ENCODE measurements around the gene MAP3K14.

MAP3K14 gene

DNA sequence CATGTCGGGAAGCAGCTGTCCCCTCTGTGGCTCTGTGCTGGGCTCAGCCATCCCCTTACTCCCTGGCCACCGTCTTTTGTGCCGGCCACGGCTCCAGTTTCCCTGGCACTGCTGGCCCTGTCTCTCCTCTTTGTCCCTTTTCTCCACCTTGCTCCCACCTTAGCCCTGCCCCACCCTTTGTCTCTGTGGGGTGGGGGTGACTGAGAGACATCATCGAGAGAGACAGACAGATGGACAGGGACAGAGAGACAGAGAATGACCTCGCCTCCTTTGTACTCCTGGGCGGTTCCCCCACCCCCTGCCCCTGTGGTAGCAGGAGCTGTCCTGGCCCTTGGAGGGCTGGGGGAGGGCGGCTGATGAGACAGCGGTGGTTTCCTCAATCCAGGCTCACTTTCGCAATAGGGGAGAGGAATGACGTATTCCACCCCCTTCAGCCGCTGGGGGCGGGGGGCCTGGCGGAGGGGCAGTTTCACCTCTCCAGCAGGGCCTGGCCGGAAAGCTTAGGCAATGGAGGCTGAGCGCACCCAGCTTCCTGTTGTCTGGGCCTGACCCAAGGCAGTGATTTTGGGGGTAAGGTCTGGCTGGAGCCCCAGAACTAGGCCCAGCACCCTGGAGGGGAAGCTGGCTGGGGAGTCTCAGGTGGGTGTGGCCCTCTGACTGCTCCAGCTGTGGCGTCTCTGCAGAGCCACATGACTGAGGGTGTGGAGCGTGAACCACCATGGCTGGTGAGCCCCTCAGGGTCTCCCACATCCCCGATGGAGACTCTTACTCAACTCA is 87.9 kb downstream of the MAP3K14 start:
- Mint-ChIP-seq H3K36me3 (ENCODE audit: low read depth) (peaks cover 40% of the 10 kb centered on the region), H3K27me3 (no peaks in the 10 kb centered on the region), H3K4me3 (peak overlapping the region; percentile 99), H3K9me3 (no peaks in the 10 kb centered on the region), H3K27ac (peak overlapping the region; percentile 98), H3K4me1 (ENCODE audit: low read depth) (peaks cover 99% of the 10 kb centered on the region)

DNA sequence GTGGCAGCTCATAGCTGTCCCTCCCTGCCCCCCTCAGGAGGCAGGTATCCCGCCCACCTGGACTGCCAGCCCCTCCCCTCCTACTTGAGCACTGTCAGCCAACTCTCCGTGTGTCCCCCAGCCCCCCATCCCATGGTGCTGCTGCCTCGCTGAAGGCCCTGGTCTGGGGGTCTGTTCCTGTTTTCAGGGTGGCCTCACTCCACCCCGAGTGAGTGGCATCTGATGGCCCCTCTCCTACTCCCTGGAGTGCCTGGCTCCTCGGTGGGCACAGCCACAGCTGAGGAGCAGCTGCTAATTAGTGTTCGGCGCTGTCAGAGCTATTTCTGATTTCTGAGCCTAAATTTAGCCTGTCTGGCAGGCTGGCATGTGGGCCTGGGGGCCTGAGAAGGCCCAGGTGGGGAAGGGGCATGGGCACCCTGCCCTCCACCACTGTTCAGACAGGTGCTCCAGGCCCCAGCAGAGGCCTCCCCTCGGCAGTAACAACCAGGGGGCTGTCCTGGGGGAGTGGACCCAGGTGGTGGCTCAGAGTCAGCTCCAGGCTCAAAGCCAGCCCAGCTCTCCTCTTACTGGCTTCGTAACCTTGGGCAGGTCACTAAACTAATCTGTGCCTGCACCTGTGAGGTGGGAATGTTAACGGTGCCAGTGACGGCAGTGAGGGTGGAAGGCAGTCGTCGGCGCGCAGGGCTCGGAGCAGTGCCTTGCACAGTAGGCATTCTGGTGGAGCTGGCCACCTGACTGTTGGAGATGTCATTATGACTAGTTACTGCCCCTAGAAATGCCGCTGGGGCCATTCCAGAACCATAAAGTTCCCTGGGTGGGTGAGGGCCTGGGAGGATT is 88.7 kb downstream of the MAP3K14 start:
- peaks cover 98% of the 10 kb centered on the region for H3K4me1 Mint-ChIP-seq (ENCODE audit: low read depth)
- H3K4me3 Mint-ChIP-seq, result peak overlapping the region; percentile 99
- peak overlapping the region; percentile 98 for H3K27ac Mint-ChIP-seq
- no peaks in the 10 kb centered on the region for H3K27me3 Mint-ChIP-seq
- peaks cover 39% of the 10 kb centered on the region for H3K36me3 Mint-ChIP-seq (ENCODE audit: low read depth)
- H3K9me3 Mint-ChIP-seq, result no peaks in the 10 kb centered on the region

DNA sequence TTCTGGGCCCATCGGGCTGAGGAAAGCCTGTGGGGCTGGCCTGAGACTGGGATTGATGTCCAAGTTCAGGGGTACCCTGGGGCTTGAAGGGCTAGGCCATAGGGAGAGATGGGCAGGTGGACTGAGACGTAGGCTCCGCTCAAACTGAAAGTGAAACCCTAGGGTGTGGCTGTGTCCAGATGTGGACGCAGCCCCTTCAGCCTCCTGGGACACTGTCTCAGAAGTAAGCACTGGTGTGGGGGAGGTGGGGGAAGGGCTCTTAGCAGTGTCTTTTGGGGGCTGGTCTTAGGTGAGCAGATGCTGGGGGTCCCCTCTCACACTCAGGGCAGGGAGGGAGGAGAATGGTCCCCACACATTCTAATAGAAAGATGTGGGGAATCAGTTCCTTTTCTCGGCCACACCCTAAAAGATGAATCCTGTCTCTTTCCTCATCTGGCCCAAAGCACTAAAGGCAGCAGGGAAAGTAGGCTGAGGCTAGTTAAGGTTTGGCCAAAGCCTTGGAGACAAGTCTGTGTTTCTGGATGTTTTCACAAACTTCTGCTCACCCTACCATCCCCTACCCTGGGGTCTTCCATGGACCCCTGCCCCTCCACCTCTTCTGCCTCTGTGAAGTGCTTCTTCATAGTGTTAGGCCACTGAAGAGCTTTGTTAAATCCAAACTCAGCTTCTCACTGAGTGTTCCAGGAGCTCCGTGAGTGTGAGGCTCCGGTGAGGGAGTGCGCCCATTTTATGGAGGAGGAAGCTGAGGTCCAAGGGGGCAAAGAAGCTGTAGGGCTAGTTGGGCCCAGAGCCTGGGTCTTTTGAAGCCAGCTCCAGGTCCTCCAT is 89.5 kb downstream of the MAP3K14 start:
- H3K27me3 Mint-ChIP-seq, result no peaks in the 10 kb centered on the region
- H3K27ac Mint-ChIP-seq, result peak overlapping the region; percentile 98
- H3K36me3 Mint-ChIP-seq (ENCODE audit: low read depth), result peaks cover 38% of the 10 kb centered on the region
- peak overlapping the region; percentile 99 for H3K4me3 Mint-ChIP-seq
- peaks cover 90% of the 10 kb centered on the region for H3K4me1 Mint-ChIP-seq (ENCODE audit: low read depth)
- no peaks in the 10 kb centered on the region for H3K9me3 Mint-ChIP-seq

DNA sequence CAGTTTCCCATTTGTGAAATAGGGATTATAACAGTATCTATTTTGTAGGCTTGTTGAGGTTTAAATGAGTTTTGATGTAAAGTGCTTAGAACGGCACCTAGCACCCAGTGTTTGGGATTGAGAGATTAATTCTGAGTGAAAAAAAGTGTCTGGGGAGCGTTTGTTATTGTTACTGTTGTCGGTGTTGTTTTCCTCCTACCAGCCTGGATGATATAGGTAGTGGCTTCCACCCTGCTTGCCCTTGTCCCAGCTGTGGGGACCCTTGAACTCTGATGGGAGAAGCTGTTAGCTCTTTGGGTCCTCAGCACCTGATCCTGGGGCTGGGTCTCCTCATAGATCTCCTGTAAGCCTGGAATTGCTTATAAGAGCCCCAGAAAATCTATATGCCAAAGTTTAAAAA is 90.2 kb downstream of the MAP3K14 start:
- peak overlapping the region; percentile 99 for H3K4me3 Mint-ChIP-seq
- H3K27me3 Mint-ChIP-seq, result no peaks in the 10 kb centered on the region
- H3K9me3 Mint-ChIP-seq, result no peaks in the 10 kb centered on the region
- peaks cover 30% of the 10 kb centered on the region for H3K36me3 Mint-ChIP-seq (ENCODE audit: low read depth)
- peak overlapping the region; percentile 98 for H3K27ac Mint-ChIP-seq
- peaks cover 83% of the 10 kb centered on the region for H3K4me1 Mint-ChIP-seq (ENCODE audit: low read depth)

DNA sequence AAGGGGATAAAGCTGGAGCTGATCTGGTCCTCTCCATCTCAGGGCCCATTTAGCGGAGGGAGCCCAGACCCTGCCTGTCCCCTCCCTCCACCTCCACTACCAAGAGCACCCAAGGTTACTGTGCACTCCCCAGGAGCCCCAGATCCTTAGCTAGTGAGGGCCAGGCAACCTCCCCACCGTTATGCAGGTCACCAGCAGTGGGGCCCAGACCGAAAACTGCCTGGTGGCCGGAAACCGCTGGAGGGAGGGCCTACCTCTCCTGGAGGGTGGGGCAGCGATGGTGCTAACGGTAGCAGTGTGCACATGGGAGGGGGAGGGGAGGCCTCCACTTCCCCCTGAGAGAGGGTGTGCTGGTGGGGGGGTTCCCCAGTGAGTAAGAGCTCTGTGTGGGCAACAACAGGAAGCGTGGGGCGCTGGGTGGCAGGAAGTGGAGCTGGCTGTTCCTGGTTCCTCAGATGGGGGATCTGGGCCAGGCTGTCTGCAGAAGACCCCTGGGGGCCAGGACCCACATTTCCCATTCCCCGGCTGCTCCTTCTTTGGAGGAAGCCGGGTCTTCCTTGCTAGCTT is 90.8 kb downstream of the MAP3K14 start:
- Mint-ChIP-seq H3K4me1 (ENCODE audit: low read depth) (peaks cover 77% of the 10 kb centered on the region), H3K9me3 (no peaks in the 10 kb centered on the region), H3K4me3 (peak overlapping the region; percentile 99), H3K36me3 (ENCODE audit: low read depth) (peaks cover 25% of the 10 kb centered on the region), H3K27ac (peak overlapping the region; percentile 98), H3K27me3 (no peaks in the 10 kb centered on the region)

DNA sequence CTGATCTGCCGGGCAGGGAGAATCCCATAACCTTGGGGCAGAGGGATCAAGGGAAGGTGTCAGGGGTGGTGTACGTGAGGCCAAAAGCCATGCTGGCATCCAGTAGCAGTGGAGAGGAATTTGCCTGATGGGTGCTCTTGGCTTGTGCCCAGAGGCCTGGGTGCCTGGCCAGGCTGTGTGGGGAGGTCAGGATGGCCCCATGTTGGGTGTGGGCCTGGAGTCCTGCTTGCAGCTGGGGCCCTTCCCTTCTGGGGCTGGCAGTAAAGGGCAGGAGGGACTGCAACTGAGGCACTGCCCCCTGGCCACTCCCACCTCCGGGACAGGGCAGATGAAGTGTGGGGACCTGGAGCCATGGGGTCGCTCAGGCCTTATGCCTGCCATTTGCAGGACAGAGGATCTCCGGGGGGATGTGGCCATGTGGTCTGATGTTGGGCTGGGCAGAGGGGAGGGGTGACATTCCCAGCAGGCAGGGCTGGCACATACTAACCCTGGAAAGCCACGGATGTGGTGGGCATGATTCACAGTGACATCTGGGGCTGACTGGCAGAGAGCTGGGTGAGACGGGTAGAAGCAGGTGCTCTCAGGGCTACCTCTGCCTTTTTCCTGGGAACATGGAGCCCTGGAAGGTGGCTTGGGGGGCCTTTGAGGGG is 91.6 kb downstream of the MAP3K14 start:
- Mint-ChIP-seq H3K9me3 (no peaks in the 10 kb centered on the region), H3K27ac (peak overlapping the region; percentile 98), H3K36me3 (ENCODE audit: low read depth) (peaks cover 32% of the 10 kb centered on the region), H3K4me1 (ENCODE audit: low read depth) (peaks cover 73% of the 10 kb centered on the region), H3K27me3 (no peaks in the 10 kb centered on the region), H3K4me3 (peak overlapping the region; percentile 99)

DNA sequence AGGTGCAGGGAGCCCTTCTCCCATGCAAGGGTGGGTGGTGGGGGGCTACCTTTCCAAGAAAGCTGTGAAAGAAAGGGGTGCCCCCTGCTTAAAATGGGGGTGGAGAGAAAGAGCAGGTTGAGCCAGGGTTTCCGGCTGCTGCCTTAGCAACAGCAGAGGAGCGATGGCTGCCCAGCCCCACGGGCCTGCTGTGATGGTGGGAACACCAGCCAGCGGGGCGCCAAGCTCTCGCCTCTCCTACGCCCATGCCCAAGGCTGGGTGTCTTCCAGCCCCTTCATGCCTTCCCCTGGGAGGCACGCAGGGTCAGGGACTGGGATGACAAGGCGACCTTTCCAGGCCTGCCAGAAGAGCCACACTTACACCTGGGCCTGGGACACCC is 92.2 kb downstream of the MAP3K14 start:
- H3K4me3 Mint-ChIP-seq, result peak overlapping the region; percentile 99
- peaks cover 73% of the 10 kb centered on the region for H3K4me1 Mint-ChIP-seq (ENCODE audit: low read depth)
- H3K36me3 Mint-ChIP-seq (ENCODE audit: low read depth), result peaks cover 37% of the 10 kb centered on the region
- no peaks in the 10 kb centered on the region for H3K9me3 Mint-ChIP-seq
- H3K27ac Mint-ChIP-seq, result peak overlapping the region; percentile 98
- H3K27me3 Mint-ChIP-seq, result no peaks in the 10 kb centered on the region

DNA sequence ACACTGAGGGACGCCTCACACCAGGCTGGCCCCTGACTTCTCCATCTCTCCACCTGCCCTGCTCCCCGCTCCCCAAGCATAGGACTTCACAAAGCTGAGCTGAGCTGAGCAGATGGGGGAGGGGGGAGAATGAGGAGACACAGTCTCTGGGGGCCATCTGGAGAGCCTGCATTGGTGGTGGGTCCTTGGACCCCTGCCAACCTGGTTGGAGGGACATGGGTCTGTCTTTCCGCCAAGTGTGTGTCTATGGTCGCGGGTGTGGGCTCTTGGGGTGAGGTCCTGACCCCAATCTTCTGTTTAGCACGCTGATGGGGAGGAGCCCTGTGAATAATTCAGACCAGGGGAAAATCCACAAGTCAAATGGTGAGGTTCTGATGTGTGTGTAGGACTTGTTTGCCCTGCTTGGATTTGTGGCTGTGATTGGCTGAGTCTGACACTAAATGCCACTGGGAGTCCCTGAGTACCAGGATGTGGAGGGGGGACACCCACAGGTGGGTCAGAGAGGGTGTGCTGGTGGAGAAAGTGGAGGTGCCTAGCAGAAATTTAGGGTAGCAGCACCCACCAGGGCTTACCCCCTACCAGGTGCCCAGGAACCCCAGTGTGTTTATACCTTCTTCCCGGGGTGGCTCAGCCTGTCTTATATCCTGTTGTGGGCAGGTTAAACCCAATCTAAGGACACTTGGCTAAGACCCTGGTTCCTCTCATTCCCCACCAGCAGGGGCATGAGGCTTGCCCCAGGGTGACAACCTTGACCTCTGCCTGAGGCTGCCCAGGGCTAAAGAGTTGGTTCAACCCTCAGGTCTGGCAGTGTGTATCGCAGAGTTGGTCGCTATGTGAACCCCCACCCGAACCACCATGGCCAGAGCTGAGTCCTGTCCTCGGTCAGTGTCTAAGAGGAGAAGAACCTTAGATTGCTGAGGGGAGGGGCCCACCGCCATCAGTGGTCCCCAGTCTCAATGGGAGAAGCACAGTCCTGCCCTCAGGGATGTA is 93.0 kb downstream of the MAP3K14 start:
- H3K27me3 Mint-ChIP-seq, result no peaks in the 10 kb centered on the region
- peaks cover 73% of the 10 kb centered on the region for H3K4me1 Mint-ChIP-seq (ENCODE audit: low read depth)
- H3K27ac Mint-ChIP-seq, result peak overlapping the region; percentile 98

DNA sequence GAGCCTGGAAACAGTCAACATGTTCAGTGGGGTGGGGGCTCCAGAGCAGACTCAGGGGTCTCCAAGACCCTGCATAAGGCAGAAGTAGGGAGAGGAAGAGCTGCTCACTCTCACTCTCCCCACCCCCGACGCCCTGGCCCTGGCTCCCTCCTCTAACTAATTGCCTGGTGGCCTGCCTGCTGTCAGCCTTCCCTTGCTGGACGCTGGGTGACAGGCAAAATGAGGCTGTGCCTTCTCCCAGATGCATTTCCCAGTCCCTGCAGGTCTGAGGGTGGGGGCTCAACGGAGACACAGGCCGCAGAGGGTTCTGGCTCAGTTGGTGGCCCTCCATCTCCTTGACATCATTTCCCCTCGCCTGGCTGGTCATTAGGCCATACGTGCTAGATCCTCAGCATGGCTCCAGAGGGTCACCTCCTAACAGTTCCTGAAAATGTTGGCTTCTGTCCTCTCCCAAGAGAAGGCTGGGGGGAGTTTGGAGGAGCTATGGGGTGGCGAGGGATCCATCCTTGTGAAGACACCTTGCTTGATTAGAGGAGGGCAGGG is 93.8 kb downstream of the MAP3K14 start:
- no peaks in the 10 kb centered on the region for H3K27me3 Mint-ChIP-seq
- H3K9me3 Mint-ChIP-seq, result no peaks in the 10 kb centered on the region
- peak overlapping the region; percentile 98 for H3K27ac Mint-ChIP-seq
- peak overlapping the region; percentile 99 for H3K4me3 Mint-ChIP-seq
- peaks cover 68% of the 10 kb centered on the region for H3K4me1 Mint-ChIP-seq (ENCODE audit: low read depth)
- H3K36me3 Mint-ChIP-seq (ENCODE audit: low read depth), result peaks cover 48% of the 10 kb centered on the region

More for the DNA sequence above, 93.0 kb downstream of the MAP3K14 start:
- Mint-ChIP-seq H3K36me3 (ENCODE audit: low read depth) (peaks cover 46% of the 10 kb centered on the region), H3K4me3 (peak overlapping the region; percentile 99), H3K9me3 (no peaks in the 10 kb centered on the region)

DNA sequence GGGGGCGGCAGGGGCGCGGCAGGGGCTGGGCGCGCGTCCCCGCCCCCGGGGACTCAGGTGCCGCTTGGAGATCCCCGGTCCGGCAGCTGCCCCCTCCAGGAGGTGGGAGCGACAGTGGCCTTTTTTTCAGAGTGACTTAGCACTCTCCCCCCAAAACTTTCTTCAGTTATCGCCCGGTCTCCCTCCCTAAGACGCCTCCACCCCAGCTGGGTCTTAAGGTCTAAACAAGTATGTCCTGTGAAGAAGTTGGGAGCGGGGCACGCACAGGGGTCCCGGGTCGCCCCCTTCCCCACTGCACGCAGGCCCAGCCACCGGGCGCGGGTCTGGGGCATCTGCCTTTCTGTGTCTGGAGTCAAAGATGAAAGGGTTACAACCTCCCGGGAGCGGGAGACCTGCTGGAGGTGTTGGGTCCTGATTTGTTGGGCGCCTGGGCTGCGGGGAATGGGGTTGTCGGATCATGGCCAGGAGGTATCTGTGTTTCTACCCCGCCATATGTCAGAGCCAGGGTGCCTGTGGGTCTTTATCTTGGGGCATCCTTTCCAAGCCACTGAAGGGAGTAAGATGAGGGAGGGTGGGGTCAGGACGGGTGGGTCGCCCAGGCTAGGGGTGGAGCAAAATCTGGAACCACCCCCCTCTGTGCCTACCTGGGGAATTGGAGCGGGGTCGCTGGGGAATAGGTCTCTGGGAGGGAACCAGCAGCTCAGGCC is 94.4 kb downstream of the MAP3K14 start:
- Mint-ChIP-seq H3K4me3 (peak overlapping the region; percentile 99), H3K36me3 (ENCODE audit: low read depth) (peaks cover 52% of the 10 kb centered on the region), H3K27me3 (no peaks in the 10 kb centered on the region), H3K27ac (peak overlapping the region; percentile 98), H3K4me1 (ENCODE audit: low read depth) (peaks cover 62% of the 10 kb centered on the region), H3K9me3 (no peaks in the 10 kb centered on the region)

DNA sequence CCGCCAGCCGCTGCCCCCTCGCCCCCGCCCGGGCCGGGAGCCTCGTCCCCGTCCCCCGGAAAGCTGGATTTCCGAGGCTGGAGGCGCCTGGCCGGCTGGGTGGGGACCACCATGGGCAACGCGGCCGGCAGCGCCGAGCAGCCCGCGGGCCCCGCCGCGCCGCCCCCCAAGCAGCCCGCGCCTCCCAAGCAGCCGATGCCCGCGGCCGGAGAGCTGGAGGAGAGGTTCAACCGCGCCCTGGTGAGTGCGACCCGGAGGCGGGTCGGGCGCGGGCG is 94.9 kb downstream of the MAP3K14 start:
- no peaks in the 10 kb centered on the region for H3K9me3 Mint-ChIP-seq
- no peaks in the 10 kb centered on the region for H3K27me3 Mint-ChIP-seq
- H3K36me3 Mint-ChIP-seq (ENCODE audit: low read depth), result peaks cover 57% of the 10 kb centered on the region
- peaks cover 58% of the 10 kb centered on the region for H3K4me1 Mint-ChIP-seq (ENCODE audit: low read depth)
- H3K4me3 Mint-ChIP-seq, result peak overlapping the region; percentile 99
- no peak overlapping the region for H3K27ac Mint-ChIP-seq

DNA sequence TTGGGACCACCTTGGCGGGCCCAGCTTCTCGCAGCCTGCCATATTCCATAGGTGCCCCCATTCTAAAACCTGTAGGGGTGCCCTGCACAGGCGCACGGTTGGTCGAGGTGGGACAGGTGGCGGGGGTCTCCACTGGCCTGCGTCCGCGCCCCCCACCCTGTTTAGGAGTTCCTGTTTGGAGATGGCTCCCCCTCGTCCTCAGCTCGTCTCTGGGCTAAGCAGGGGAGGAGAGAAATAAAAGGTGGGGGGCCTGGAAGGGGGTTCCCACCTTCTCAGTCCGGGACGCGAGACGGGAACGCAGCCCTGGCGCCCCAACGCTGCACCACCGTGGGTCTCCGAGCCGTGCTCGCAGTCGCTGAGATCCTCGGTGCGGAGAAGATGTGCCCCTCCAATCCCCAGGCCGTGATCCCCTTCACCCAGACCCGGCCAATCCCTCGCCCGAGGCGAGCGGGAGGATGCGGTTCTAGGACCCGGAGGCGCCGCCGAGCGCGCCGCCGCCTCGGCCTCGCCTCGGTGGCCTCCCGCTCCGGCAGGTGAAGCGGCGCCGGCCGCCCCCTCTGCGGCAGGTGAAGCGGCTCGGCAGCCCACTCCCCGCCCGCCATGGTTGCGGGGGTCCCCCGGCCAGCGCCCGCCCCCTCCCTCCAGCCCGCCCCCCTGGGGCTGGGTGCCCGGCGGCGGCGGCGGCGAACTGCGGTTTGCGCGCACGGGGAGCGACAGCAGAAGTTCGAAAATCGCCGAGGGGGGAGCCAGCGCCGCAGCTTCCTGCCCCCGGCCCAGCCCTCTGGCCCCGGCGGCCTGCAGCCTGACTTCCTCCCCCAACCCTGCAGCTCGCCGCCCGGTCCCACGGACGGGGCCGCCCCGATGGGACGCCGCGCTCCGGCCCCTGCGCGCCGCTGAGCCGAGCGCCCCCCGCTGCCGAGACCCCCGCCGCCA is 95.5 kb downstream of the MAP3K14 start, which contains the start of gene FMNL1:
Gene FMNL1, plus strand, starts transcription at position 805 of the 933 bp plus-strand sequence. CDS start 240 bp downstream, outside the sequence.
- H3K27me3 Mint-ChIP-seq, result no peaks in the 10 kb centered on the region
- H3K4me1 Mint-ChIP-seq (ENCODE audit: low read depth), result peaks cover 57% of the 10 kb centered on the region
- H3K36me3 Mint-ChIP-seq (ENCODE audit: low read depth), result peaks cover 58% of the 10 kb centered on the region
- H3K9me3 Mint-ChIP-seq, result no peaks in the 10 kb centered on the region
- peak within 1 kb of the TSS; percentile 99 for H3K4me3 Mint-ChIP-seq
- peak within 1 kb of the TSS; percentile 98 for H3K27ac Mint-ChIP-seq

All from stimulated activated naive CD8-positive, alpha-beta T cell treated with anti-CD3 and anti-CD28 coated beads, Interleukin-15, Interleukin-2, amounts not matched to agents 100 ng/mL and 50 ng/mL, for 24 hours (primary cell).